Daoy (cell line): Measurements from ENCODE around the gene TMEM143. TPM values are rescaled to one million over a fixed set of nuclear protein-coding genes. Genes with fewer than 3 reads are reported as not detected.
"Not testable (repeated sequence)": the region's sequence is repeated elsewhere in the genome, so short reads cannot be mapped to it uniquely, and the experiment has no call there.

Experiments used
- DNase-seq: peaks from one replicate; pipeline ENCODE4 v3.0.0-alpha.2; 2015; ENCODE audit warnings: low read depth
- total RNA-seq: library from RNA; depleted of rRNA; stranded (reverse); fragments of >200 nt; shearing (Covaris generic); gene quantifications from 2 replicates; pipeline ENCODE4 v1.2.3, GENCODE V29; 2014

TMEM143 gene
- total RNA-seq, 1 experiment from 2014 or later: 3.8 TPM

GRCh38 chr19:48330012-48330681 lies 33.6 kb downstream of the TMEM143 start:
- DNase-seq: no peak

DNA sequence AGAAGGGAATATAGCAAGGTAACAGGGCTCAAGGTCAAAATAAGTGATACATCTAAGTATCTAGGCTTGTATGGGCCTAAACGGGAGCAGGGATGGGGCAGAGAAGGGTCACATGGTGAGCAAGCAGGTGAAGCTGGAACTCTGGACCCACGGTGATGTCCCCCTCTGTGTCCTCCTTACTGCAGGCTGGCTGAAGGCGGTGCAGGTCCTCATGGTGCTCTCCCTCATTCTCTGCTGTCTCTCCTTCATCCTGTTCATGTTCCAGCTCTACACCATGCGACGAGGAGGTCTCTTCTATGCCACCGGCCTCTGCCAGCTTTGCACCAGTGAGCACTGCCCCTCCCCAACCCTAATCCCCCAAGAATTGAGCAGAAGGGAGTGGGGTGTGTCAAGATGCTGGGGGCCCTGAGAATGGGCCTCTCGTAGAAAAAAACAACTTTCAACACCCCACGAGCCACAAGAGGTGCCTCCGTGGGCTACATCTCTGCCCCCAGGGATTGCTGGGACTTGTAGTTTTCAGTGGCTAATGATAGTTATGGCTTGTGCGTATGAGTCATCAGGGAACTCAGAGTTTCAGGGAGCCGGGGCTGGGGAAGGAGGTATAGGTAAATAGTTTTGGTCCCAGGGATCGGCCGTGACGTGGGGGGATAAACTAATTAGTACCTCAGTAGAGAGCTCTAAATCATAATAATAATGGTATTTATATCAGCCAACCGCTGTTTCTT lies 34.4 kb downstream of the TMEM143 start:
- DNase-seq: peak; percentile 39

DNA sequence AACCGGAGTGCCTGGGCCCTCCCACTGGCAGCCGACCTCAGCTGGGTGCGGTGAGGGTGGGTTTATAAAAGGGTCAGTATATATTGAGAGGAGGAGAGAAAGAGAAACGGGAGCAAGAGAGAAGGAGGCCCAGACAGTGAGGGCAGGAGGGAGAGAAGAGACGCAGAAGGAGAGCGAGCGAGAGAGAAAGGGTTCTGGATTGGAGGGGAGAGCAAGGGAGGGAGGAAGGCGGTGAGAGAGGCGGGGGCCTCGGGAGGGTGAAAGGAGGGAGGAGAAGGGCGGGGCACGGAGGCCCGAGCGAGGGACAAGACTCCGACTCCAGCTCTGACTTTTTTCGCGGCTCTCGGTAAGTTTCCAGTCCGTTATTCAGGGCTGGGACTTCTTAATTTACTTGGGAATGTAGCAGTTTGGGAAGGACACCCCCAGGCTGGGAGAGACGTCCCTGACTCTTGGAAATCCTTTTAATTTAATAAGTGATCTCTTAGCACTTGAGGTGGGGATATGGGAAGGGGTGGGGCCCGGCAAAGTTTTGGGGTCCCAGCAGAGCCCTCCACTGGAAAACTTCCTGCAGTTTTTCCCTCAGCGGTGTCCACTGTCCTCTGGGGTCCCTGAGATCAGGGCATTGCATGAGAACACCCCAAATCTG lies 38.4 kb downstream of the TMEM143 start, which contains the start of gene EMP3:
Gene EMP3 (plus strand): TSS at position 288 of the 646 bp plus-strand sequence. CDS start 1,293 bp downstream, outside the sequence.
- DNase-seq: peak; percentile 95

- peak; percentile 99 for DNase-seq
Measured at GRCh38 chr19:48321622-48322591, 41.8 kb downstream of the TMEM143 start.

DNA sequence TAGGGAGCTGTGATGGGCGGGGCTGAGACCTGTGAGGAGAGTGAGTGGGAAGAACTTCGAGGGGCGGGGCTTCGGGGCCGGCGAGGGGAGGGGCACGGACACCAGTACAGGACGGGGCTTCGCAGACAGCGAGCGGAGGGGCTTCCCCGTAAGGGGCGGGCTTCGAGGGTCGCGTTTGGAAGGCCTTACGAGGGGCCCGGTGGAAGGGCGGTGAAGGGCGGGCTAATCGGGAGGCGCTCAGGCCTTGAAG lies 42.4 kb downstream of the TMEM143 start:
- peak; percentile 96 for DNase-seq

- peak; percentile 85 for DNase-seq
Measured at GRCh38 chr19:48319647-48320541, 43.8 kb downstream of the TMEM143 start.

GRCh38 chr19:48318286-48318987 lies 45.3 kb downstream of the TMEM143 start:
- DNase-seq: no peak

DNA sequence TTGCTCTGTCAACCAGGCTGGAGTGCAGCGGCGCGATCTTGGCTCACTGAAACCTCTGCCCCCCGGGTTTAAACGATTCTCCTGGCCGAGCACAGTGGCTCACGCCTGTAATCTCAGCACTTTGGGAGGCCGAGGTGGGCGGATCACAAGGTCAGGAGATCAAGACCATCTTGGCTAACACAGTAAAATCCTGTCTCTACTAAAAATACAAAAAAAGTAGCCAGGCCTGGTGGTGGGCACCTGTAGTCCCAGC lies 46.1 kb downstream of the TMEM143 start:
- DNase-seq: not testable (repeated sequence)

DNA sequence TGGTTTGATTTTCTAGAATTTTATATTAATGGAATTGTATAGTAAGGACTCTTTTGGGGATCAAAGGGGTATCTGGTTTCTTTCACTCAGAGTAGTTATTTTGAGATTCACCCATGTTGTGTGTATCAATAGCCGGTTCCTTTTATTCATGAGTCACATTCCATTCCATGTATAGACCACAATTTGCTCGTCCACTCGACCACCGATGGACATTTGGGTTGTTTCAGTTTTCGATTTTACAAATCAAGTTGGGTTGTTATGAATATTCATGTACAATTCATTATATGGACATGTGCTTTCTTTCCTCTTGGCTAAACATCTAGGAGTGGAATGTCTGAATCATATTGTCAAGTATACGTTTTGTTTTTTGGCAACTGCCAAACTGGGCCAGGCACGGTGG lies 48.0 kb downstream of the TMEM143 start:
- no peak for DNase-seq

DNA sequence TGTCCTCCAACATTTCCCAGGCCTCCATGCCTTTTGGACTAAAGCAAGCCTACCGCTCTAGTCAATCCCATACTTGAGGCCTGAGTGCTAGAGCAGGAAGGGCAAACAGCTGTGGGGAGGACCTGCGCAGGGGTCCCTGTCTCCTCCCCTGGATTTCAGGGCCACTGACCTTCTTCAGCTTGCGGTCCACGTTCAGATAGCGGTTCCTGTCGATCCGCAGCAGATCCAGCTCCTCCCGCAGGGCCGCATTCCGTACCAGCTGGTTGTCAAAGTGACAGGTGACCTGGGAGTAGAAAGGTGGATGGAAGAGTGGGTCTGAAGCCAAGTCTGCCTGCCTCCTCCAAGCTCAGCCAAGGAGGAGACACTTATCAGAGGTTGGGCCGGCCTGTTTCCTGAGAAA lies 52.4 kb downstream of the TMEM143 start:
- DNase-seq: no peak

GRCh38 chr19:48310227-48310626 lies 53.5 kb downstream of the TMEM143 start:
- DNase-seq: no peak

GRCh38 chr19:48309731-48310130 lies 54.0 kb downstream of the TMEM143 start:
- not testable (repeated sequence) for DNase-seq

DNA sequence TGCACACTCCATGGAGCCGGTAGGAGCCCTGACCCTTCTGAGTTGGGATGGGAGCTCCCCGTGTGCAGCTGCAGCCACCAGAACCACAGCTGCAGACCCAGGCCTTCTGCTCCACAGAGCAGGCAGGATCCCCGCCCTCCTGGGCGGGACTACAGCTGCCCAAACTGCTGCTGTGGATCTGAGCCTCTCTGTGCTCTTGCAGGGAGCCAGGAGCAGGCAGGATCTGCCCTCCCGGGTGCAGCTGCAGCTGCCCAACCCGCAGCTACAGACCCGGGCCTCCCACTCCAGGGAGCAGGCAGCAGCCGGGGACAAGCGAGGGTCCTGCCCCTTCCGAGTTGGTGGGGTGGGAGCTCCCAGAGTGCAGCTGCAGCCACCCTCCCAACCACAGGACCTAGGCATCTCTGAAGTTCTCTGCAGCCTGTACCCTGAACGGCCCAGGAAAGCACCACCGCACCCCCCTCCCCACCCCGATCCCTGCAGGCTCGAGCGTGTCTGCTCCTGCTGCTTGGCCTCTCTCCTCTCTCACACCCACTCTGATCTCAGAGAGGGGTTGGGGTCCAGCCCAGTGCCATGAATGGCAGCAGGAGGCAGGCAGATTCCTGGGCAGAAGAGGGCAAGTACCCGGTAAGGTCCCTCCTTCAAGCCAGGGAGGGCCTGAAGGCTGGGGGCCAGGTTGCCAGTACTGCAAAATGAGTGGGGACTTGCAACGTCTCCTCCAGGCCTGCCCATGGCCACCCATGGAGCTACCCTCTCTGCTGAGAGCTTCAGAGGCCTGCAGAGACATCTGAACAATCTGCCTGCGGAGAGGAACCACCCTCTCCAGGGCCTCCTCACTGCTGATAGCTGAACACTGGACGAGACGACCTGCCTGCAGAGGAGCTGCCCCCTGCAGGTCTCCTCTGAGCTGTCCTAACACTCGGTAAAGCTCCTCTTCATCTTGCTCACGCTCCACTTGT lies 54.8 kb downstream of the TMEM143 start:
- DNase-seq: no peak

- DNase-seq: no peak
Measured at GRCh38 chr19:48303866-48304265, 59.9 kb downstream of the TMEM143 start.

- DNase-seq: no peak
Measured at GRCh38 chr19:48303367-48303766, 60.4 kb downstream of the TMEM143 start.

DNA sequence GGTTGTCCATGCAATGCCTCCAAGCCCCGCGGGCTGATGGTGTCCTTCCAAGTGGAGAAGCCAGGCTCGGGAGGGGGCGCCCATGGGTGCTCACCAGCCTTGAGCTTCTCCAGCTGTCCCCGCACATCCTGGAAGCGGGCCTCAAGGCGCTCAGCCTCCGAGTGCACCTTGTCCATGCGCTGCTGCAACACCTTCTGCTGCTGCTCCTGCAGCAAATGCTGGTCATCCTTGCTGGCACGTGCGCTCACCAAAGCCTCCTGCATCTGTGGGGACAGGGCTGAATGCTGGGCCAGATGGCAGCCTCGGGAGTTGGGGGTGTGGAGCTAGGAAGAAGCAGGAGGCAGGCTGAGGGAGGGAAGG lies 61.2 kb downstream of the TMEM143 start:
- no peak for DNase-seq

DNA sequence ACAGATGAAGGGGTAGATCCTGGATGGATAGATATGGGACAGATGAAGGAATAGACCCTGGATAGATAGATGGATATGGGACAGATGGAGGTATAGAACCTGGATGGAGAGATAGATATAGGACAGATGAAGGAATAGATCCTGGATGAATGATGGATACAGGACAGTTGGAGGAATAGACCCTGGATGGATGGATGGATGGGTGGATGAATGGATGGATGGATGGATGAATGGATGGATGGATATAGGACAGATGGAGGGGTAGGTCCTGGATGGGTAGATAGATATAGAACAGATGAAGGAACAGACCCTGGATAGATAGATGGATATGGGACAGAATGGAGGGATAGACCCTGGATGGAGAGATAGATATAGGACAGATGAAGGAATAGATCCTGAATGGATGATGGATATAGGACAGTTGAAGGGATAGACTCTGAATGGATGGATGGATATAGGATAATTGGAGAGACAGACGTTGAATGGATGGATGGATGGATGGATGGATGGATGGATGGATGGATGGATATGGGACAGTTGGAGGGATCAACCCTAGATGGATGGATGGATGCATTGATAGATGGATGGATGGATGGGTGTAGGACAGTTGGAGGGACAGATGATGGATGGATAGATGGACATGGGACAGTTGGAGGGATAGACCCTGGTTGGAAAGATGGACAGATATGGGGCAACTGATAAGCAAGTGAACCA lies 61.7 kb downstream of the TMEM143 start:
- no peak for DNase-seq

GRCh38 chr19:48297975-48298374 lies 65.8 kb downstream of the TMEM143 start:
- no peak for DNase-seq
